GM21360 (cell line): Measurements from ENCODE around the gene KRTAP9-2.
"Not testable (repeated sequence)": the region's sequence is repeated elsewhere in the genome, so short reads cannot be mapped to it uniquely, and the experiment has no call there.

Source experiments
- ATAC-seq: cut with Tn5 transposase; IDR thresholded peaks from one replicate; pipeline ENCODE4 v1.9.1; 2021; ENCODE audit warnings: mild to moderate bottlenecking, moderate library complexity; ENCODE audit not compliant: unreplicated experiment

KRTAP9-2 gene

GRCh38 chr17:41226598-41227095 is at the start of gene KRTAP9-2:
TSS of gene KRTAP9-2 (plus strand) at chr17:41226648. CDS start at chr17:41226655, 7 bp downstream.
- not testable (repeated sequence) for ATAC-seq

GRCh38 chr17:41176744-41177387 is 49.6 kb upstream of the KRTAP9-2 start:
- ATAC-seq: no peak

GRCh38 chr17:41177727-41178271 is 48.6 kb upstream of the KRTAP9-2 start, which contains the start of gene KRTAP4-2:
TSS of gene KRTAP4-2 (minus strand) at chr17:41178221. CDS start at chr17:41178164, 57 bp downstream.
- ATAC-seq: no peak

- no peak for ATAC-seq
Observed at GRCh38 chr17:41178341-41178740, 48.1 kb upstream of the KRTAP9-2 start.

GRCh38 chr17:41178843-41179616 is 47.4 kb upstream of the KRTAP9-2 start:
- ATAC-seq: no peak

GRCh38 chr17:41184480-41184961 is 41.9 kb upstream of the KRTAP9-2 start, which contains the start of gene KRTAP4-1:
TSS of gene KRTAP4-1 (minus strand) at chr17:41184911. CDS start at chr17:41184854, 57 bp downstream.
- no peak for ATAC-seq

GRCh38 chr17:41185001-41185400 is 41.4 kb upstream of the KRTAP9-2 start:
- ATAC-seq: no peak

GRCh38 chr17:41186872-41187271 is 39.6 kb upstream of the KRTAP9-2 start:
- ATAC-seq: no peak

GRCh38 chr17:41189837-41190318 is 36.6 kb upstream of the KRTAP9-2 start, which contains the start of gene KRTAP9-1:
TSS of gene KRTAP9-1 (plus strand) at chr17:41189887. CDS start at chr17:41189887, 0 bp downstream.
- not testable (repeated sequence) for ATAC-seq

- no peak for ATAC-seq
Observed at GRCh38 chr17:41190328-41190727, 36.1 kb upstream of the KRTAP9-2 start.

GRCh38 chr17:41196068-41196467 is 30.4 kb upstream of the KRTAP9-2 start:
- ATAC-seq: no peak

- ATAC-seq: no peak
Observed at GRCh38 chr17:41199421-41200078, 26.9 kb upstream of the KRTAP9-2 start.

GRCh38 chr17:41211845-41212466 is 14.5 kb upstream of the KRTAP9-2 start:
- ATAC-seq: no peak

GRCh38 chr17:41212524-41213169 is 13.8 kb upstream of the KRTAP9-2 start:
- no peak for ATAC-seq

- ATAC-seq: no peak
Observed at GRCh38 chr17:41215681-41216080, 10.8 kb upstream of the KRTAP9-2 start.

- no peak for ATAC-seq
Observed at GRCh38 chr17:41223821-41224220, 2.6 kb upstream of the KRTAP9-2 start.

GRCh38 chr17:41226051-41226450 is 397 bp upstream of the KRTAP9-2 start:
- ATAC-seq: no peak

- no peak for ATAC-seq
Observed at GRCh38 chr17:41230094-41230493, 3.6 kb downstream of the KRTAP9-2 start.

- no peak for ATAC-seq
Observed at GRCh38 chr17:41231731-41232130, 5.3 kb downstream of the KRTAP9-2 start.
